Measurements from ENCODE around the gene CCT8.

The CCT8 gene

GRCh38 chr21:29033871-29034270 is 39.6 kb downstream of the CCT8 start:
- TF ChIP-seq CTCF (IDR thresholded peaks at IDR 0.05; ENCODE audit: low read depth, low read length) = no peak
- no peak for DNase-seq (ENCODE audit: extremely low read depth, low read depth)

GRCh38 chr21:29033301-29033700 is 40.1 kb downstream of the CCT8 start:
- TF ChIP-seq CTCF (IDR thresholded peaks at IDR 0.05; ENCODE audit: low read depth, low read length) = no peak
- no peak for DNase-seq (ENCODE audit: extremely low read depth, low read depth)

DNA sequence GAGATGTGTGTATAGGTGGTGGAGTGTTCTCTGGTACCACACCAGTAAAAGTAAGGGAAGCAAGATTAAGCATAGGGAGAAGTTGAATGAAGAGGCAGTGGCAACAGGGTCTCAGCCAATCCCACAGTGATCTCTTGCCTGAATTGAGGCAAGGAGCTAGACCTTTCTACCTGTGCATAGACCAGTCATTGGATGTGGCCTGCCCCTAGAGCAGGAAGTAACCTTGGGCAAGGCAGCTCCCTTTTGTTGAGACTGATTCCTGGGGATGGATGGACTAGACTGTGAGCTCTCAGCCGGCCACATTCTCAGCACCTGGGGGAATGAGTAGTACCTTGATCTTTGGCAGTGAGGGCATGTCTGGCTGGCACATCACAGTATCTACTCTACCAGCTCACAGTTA is 42.5 kb downstream of the CCT8 start:
- TF ChIP-seq CTCF (IDR thresholded peaks at IDR 0.05; ENCODE audit: low read depth, low read length) = no peak
- DNase-seq (ENCODE audit: extremely low read depth, low read depth) = no peak

DNA sequence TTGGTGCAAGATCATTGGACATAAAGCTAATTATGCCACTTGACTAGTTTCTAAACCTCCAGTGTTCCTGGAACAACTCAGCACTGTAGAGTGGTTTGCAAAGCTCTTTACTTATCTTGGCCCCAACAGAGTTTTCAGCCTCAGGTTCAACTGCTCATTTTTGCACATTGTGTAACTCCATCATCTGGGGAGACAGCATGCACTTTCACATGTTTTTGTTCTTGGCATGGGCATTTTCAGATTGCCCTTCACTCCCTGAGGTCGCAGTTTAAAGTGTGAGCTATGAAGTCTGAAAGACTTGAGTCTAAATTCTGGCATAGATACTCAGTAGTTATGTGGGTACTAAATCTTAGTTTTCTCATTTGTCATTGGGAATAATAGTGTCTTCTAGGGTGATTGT is 43.9 kb downstream of the CCT8 start:
- TF ChIP-seq CTCF (IDR thresholded peaks at IDR 0.05; ENCODE audit: low read depth, low read length) = no peak
- no peak for DNase-seq (ENCODE audit: extremely low read depth, low read depth)

DNA sequence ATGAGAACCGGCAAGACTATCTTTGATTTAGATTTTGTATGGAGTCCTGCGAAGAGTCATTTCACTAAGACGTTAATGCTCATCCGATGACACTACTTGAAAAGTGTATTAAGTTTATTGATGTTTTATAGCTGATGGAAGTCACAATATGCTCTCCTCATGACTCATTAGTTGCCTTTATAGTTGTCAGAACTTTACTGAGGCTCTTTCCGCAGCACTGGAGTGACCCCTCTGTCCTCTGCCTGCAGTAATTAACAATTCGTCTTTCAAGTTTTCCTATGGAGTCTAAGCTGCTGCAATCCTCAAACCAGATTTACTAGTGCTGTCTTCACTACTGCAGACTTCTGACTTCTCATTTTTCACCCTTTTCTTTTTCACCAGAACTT is 48.1 kb downstream of the CCT8 start:
- DNase-seq (ENCODE audit: extremely low read depth, low read depth) = no peak
- TF ChIP-seq CTCF (IDR thresholded peaks at IDR 0.05; ENCODE audit: low read depth, low read length) = no peak

- DNase-seq (ENCODE audit: extremely low read depth, low read depth) = peak; percentile 98
Observed at GRCh38 chr21:29024474-29025327, 48.7 kb downstream of the CCT8 start, which contains the start of gene USP16. Gene USP16, plus strand, starts transcription at chr21:29024668. Its CDS starts 3,246 bp downstream, at chr21:29027914.

More at GRCh38 chr21:29024474-29025327, 48.7 kb downstream of the CCT8 start, which contains the start of gene USP16:
- TF ChIP-seq CTCF (IDR thresholded peaks at IDR 0.05; ENCODE audit: low read depth, low read length) = peak; percentile 1; the same call in 1 of the 2 replicates
